SK-N-MC (cell line): ENCODE measurements around the gene TMEM184B.

ENCODE experiments used
- EZH2 ChIP-seq: fragments of 200-600 bp; sonication (generic); IDR thresholded peaks from one replicate; pipeline ENCODE4 v1.6.1; 2017; ENCODE audit warnings: antibody characterized with exemption
- POLR2AphosphoS5 ChIP-seq: IDR thresholded peaks from 2 replicates; pipeline ENCODE4 v1.6.1; 2012; ENCODE audit warnings: mild to moderate bottlenecking, low read depth, low read length, borderline replicate concordance

GRCh38 chr22:38255697-38256096 lies 17.1 kb downstream of the TMEM184B start:
- TF ChIP-seq EZH2 (no peak), POLR2AphosphoS5 (no peak)
